Measurements from ENCODE around the gene RORB.

- TF ChIP-seq CEBPB (IDR thresholded peaks at IDR 0.05): no peak
- no peak for TF ChIP-seq NFIC (IDR thresholded peaks at IDR 0.05)
- TF ChIP-seq EGR1 (IDR thresholded peaks at IDR 0.05): no peak
- no peak for TF ChIP-seq TAF1 (IDR thresholded peaks at IDR 0.05; ENCODE audit: low read depth)
- TF ChIP-seq EP300 (IDR thresholded peaks at IDR 0.05; ENCODE audit: borderline replicate concordance): no peak
- no peak for TF ChIP-seq USF1 (IDR thresholded peaks at IDR 0.05)
- TF ChIP-seq YY1 (IDR thresholded peaks at IDR 0.05; ENCODE audit: low read depth): no peak
- no peak for TF ChIP-seq CREB1 (IDR thresholded peaks at IDR 0.05; ENCODE audit: low read depth)
- no peak for TF ChIP-seq RAD21 (IDR thresholded peaks at IDR 0.05; ENCODE audit: low read depth)
- no peak for TF ChIP-seq REST (IDR thresholded peaks at IDR 0.05; ENCODE audit: low read depth)
- no peak for TF ChIP-seq TEAD4 (IDR thresholded peaks at IDR 0.05)
- no peak for TF ChIP-seq MAX (IDR thresholded peaks at IDR 0.05)
- no peak for TF ChIP-seq ZBTB7A (IDR thresholded peaks at IDR 0.05; ENCODE audit: low read depth)
Observed at GRCh38 chr9:74534841-74535240, 37.7 kb downstream of the RORB start.

Measured in Ishikawa (cell line).